Measurements from ENCODE around the gene FAM118A.
"Not testable (repeated sequence)": the region's sequence is repeated elsewhere in the genome, so short reads cannot be mapped to it uniquely, and the experiment has no call there.

FAM118A gene

DNA sequence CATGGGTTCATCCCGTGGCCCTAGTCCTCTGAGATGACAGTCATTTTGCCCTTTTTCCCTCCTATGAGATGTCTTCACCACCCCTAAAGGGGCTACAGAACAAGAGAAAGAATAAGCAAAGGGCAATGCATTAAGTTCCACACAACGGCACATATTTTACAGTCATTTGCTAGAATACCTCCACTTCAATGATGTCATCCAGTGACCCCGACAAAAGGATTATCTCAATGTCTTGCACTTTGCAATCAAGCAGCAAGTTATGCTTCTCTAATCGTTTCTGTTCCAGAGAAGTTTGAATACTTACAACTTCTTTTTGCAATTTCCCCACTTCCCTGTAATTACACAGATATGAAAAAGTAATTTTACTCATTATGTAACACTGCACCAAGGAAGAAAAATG, 49.9 kb downstream of the FAM118A start:
- TF ChIP-seq ZFX (IDR thresholded peaks at IDR 0.05; ENCODE audit: borderline replicate concordance): no peak
- TF ChIP-seq, protein P1, sequence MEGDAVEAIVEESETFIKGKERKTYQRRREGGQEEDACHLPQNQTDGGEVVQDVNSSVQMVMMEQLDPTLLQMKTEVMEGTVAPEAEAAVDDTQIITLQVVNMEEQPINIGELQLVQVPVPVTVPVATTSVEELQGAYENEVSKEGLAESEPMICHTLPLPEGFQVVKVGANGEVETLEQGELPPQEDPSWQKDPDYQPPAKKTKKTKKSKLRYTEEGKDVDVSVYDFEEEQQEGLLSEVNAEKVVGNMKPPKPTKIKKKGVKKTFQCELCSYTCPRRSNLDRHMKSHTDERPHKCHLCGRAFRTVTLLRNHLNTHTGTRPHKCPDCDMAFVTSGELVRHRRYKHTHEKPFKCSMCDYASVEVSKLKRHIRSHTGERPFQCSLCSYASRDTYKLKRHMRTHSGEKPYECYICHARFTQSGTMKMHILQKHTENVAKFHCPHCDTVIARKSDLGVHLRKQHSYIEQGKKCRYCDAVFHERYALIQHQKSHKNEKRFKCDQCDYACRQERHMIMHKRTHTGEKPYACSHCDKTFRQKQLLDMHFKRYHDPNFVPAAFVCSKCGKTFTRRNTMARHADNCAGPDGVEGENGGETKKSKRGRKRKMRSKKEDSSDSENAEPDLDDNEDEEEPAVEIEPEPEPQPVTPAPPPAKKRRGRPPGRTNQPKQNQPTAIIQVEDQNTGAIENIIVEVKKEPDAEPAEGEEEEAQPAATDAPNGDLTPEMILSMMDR (IDR thresholded peaks at IDR 0.05): no peak
- no peak overlapping the region for H3K27ac ChIP-seq

DNA sequence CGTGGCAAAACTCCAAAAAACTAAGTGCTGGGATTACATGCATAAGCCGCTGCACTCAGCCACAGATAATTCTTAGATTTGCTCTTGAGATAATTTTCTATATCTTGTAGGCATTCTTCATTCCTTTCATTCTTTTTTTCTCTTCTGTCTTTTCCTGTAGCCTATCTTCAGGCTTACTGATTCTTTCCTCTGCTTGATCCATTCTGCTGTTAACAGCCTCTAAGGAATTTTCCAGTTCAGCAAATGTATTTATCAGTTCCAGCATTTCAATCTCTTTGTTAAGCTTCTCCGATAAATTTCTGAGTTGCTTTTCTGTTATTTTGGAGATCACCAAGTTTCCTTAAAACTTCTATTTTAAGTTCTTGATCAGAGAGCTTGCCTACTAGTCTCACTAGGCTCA, 57.0 kb downstream of the FAM118A start:
- TF ChIP-seq, protein P1 (IDR thresholded peaks at IDR 0.05): no peak
- TF ChIP-seq ZFX (IDR thresholded peaks at IDR 0.05; ENCODE audit: borderline replicate concordance): no peak
- H3K27ac ChIP-seq: no peak overlapping the region

DNA sequence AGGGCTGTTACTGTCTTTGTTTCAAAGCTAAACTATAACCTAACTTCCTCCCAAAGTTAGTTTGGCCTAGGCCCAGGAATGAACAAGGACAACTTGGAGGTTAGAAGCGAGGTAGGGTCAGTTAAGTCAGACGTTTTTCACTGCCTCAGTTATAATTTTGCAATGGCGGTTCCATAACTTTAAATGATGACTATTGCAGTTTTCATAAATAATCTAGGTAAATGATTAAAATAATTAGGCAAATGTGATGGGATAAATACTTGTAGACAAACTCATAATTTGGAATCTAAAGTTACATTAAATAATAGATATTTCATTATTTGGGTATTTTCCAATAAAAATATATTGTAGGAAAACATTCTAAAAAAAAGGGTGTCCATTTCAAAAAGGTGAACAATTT, 63.9 kb downstream of the FAM118A start:
- not testable (repeated sequence) for H3K27ac ChIP-seq

DNA sequence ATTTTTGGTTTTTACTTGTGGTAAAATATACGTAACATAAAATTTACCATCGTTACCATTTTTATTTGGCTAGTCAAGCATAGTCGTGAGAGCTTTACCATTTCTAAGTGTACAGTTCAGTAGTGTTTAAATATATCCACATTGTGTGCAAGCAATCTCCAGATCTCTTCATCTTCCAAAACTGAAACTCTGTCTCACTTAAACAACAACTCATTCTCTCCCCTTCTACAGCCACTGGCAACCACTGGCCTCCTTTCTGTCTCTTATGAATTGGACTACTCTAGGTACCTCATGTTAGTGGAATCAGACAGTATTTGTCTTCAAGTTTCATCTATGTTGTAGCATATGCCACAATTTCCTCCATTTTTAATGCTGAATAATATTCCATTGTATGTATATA, 66.3 kb downstream of the FAM118A start:
- TF ChIP-seq ZFX (IDR thresholded peaks at IDR 0.05; ENCODE audit: borderline replicate concordance): no peak
- TF ChIP-seq, protein P1 (IDR thresholded peaks at IDR 0.05): no peak
- no peak overlapping the region for H3K27ac ChIP-seq

DNA sequence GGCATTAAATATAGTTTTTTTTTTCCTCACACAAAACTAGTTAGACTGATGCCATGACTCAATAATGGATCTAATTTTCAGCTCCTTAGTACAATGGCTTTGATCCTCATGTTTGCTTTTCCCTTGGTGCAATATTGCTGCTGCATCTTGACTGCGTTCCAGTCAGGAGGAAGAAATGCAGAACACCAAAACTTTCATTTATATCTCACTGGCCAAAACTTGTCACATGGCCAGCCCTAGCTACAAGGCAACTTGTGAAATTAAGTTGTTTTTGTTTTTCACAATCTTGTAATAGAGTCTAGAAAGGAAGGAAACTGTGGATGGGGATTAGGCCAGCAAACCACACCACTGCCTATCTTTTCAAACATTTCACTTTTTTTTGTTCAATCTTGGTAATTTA, 67.0 kb downstream of the FAM118A start:
- H3K27ac ChIP-seq: no peak overlapping the region
- TF ChIP-seq, protein P1 (IDR thresholded peaks at IDR 0.05): no peak
- TF ChIP-seq ZFX (IDR thresholded peaks at IDR 0.05; ENCODE audit: borderline replicate concordance): no peak

DNA sequence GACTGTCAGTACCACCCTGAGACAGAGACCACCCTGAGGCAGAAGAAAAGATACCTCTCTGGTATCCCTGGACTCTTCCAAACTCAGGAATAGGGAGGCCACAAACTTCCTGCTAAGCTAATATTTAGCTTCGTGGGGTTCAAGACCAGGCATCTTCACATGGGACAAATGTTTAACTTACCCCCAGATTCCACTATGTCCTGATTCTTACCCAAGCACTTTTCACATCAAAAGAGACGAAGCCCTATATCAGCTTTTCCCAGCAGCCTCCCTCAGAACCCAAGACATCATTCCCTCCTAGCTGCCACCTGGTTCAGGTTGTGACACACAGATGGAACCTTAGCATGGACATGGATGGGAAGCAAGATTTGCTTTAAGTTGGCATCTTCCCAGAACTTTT, 71.6 kb downstream of the FAM118A start:
- H3K27ac ChIP-seq: no peak overlapping the region
- TF ChIP-seq, protein P1 (IDR thresholded peaks at IDR 0.05): no peak
- TF ChIP-seq ZFX (IDR thresholded peaks at IDR 0.05; ENCODE audit: borderline replicate concordance): no peak

DNA sequence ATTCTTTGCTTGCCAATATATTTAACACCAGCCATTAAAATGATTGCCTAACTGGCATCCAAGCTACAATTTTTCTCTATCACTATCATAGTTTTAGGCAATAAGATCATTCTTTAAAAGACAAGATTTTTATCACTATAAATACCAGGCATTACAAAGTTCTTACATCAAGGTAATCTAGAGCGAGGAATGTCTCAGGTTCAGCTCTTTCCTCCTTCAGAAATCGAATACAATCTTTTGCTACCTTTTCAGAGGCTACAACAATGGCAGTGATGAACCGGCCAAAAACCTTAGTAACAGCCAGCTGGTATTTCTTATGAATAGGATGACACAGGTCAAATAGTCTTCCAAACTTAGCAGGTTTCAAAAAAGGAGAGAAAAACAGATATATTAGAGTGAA, 79.8 kb downstream of the FAM118A start:
- no peak for TF ChIP-seq ZFX (IDR thresholded peaks at IDR 0.05; ENCODE audit: borderline replicate concordance)
- TF ChIP-seq, protein P1 (IDR thresholded peaks at IDR 0.05): no peak
- no peak overlapping the region for H3K27ac ChIP-seq
